Lung (tissue), 12 donors: ENCODE measurements around the gene MAB21L3. TPM values are rescaled to one million over a fixed set of nuclear protein-coding genes. Genes with fewer than 3 reads are reported as not detected.

Experiments used
- ATAC-seq: fragments of 200-7000 bp; cut with Tn5 transposase; one replicate; pipeline ENCODE4 v1.9.1; 2020; ENCODE audit warnings: moderate number of reproducible peaks; ENCODE audit not compliant: insufficient read depth, low FRiP score
- DNase-seq, 3 donors: peaks; one replicate each; pipeline ENCODE4 v3.0.0-alpha.2; 2013 to 2017
- H3K27ac ChIP-seq, 2 donors: one replicate each; pipeline ENCODE4 v1.5.1; 2013; ENCODE audit warnings: mild to moderate bottlenecking in 2 of 2, moderate library complexity in 2 of 2, control low read depth in 1 of 2, inconsistent platforms in 1 of 2, low read depth in 1 of 2, low read length in 1 of 2
- H3K27me3 ChIP-seq, 3 donors: one replicate each; pipeline ENCODE4 v1.5.1; 2013; ENCODE audit warnings: low read length in 2 of 3; ENCODE audit not compliant: control insufficient read depth in 3 of 3, insufficient read depth in 3 of 3
- H3K36me3 ChIP-seq, 4 donors: one replicate each; pipeline ENCODE4 v1.5.1; 2013; ENCODE audit warnings: low read length in 4 of 4, mild to moderate bottlenecking in 1 of 4, moderate library complexity in 1 of 4; ENCODE audit not compliant: control insufficient read depth in 4 of 4, insufficient read depth in 4 of 4
- H3K4me1 ChIP-seq, 5 donors: one replicate each; pipeline ENCODE4 v1.5.1; 2013; ENCODE audit warnings: low read length in 5 of 5, mild to moderate bottlenecking in 2 of 5, moderate library complexity in 1 of 5; ENCODE audit not compliant: control insufficient read depth in 5 of 5, insufficient read depth in 5 of 5
- H3K4me3 ChIP-seq: one replicate; pipeline ENCODE4 v1.5.1; 2013; ENCODE audit warnings: mild to moderate bottlenecking, control low read depth, moderate library complexity
- H3K9ac ChIP-seq, 2 donors: one replicate each; pipeline ENCODE4 v1.5.1; 2013; ENCODE audit warnings: low read length in 2 of 2, control low read depth in 1 of 2; ENCODE audit not compliant: insufficient read depth in 1 of 2
- H3K9me3 ChIP-seq, 4 donors: one replicate each; pipeline ENCODE4 v1.5.1; 2013; ENCODE audit warnings: low read length in 3 of 4, mild to moderate bottlenecking in 1 of 4, moderate library complexity in 1 of 4; ENCODE audit not compliant: control insufficient read depth in 4 of 4, insufficient read depth in 3 of 4
- CTCF ChIP-seq: IDR thresholded peaks from 2 replicates; pipeline ENCODE4 v1.5.1; 2012; ENCODE audit warnings: mild to moderate bottlenecking; ENCODE audit errors: control extremely low read depth, extremely low read depth
- WGBS, 2 donors: extraction: QIAGEN DNeasy Blood & Tissue Kit; methylation state at CpG; one replicate each; pipeline ENCODE4 v1.1.7; 2013; 5-methylcytosine and 5-hydroxymethylcytosine counted together
- polyA plus RNA-seq, 2 donors: library from polyadenylated mRNA; stranded (reverse); fragments of 200-250 nt; gene quantifications; one replicate each; pipeline ENCODE4 v1.2.1, GENCODE V29; 2013
- total RNA-seq, 2 donors: library from RNA; depleted of rRNA in 1 of 2; stranded (reverse); fragments of >200 nt in 1 of 2; gene quantifications; one replicate each; pipeline ENCODE4 v1.2.1, GENCODE V29; 2014 to 2021
- donor health status: control.
- donor health status: control.
- donor health status: Bipolar disorder and iron deficiency.
- donor health status: healthy.
- donor health status: DM: yes; HTN: yes; CAD: no.

Gene MAB21L3
- total and polyA plus RNA-seq, 4 donors: 0.08 to 4.2 (median 0.44) TPM

- 77 to 89% methylated on average over 2 of the region's 2 CpGs for WGBS, 2 donors
- no peak overlapping the region for H3K9ac ChIP-seq
- H3K9me3 ChIP-seq: no peaks in the 10 kb centered on the region
- H3K4me3 ChIP-seq: no peak overlapping the region
- ATAC-seq (no peak), DNase-seq (no peak)
- H3K27ac ChIP-seq: peak overlapping the region in 1 of 2 donors; percentile 45
- peaks cover 0 to 3% (median 2%) of the 10 kb centered on the region in 4 donors for H3K36me3 ChIP-seq
- no peaks in the 10 kb centered on the region for H3K27me3 ChIP-seq
- H3K4me1 ChIP-seq: peaks cover 0 to 7% (median 0%) of the 10 kb centered on the region in 5 donors
- no peak for TF ChIP-seq CTCF
Observed at GRCh38 chr1:116066868-116067565, 44.2 kb upstream of the MAB21L3 start.

GRCh38 chr1:116067566-116067890, 43.7 kb upstream of the MAB21L3 start:
- WGBS, 2 donors: 78 to 88% methylated on average over 2 of the region's 2 CpGs
- peaks cover 0 to 3% (median 2%) of the 10 kb centered on the region in 4 donors for H3K36me3 ChIP-seq
- peak overlapping the region in 1 of 2 donors; percentile 45 for H3K27ac ChIP-seq
- no peaks in the 10 kb centered on the region for H3K9me3 ChIP-seq
- TF ChIP-seq CTCF: no peak
- H3K27me3 ChIP-seq: no peaks in the 10 kb centered on the region
- H3K4me3 ChIP-seq: no peak overlapping the region
- no peak for ATAC-seq
- no peak overlapping the region for H3K9ac ChIP-seq
- DNase-seq: no peak
- peaks cover 0 to 7% (median 0%) of the 10 kb centered on the region in 5 donors for H3K4me1 ChIP-seq

- no peak for DNase-seq
- TF ChIP-seq CTCF: no peak
- Histone ChIP-seq H3K27me3 (no peaks in the 10 kb centered on the region), H3K4me3 (no peak overlapping the region), H3K9me3 (no peaks in the 10 kb centered on the region), H3K4me1 (no peaks in the 10 kb centered on the region), H3K36me3 (no peaks in the 10 kb centered on the region), H3K27ac (no peak overlapping the region), H3K9ac (no peak overlapping the region)
- ATAC-seq: no peak
- WGBS, 2 donors: 0% methylated on average over 1 of the region's 1 CpG
Observed at GRCh38 chr1:116075575-116075974, 35.6 kb upstream of the MAB21L3 start.

- no peak overlapping the region for H3K9ac ChIP-seq
- H3K27ac ChIP-seq: no peak overlapping the region
- H3K27me3 ChIP-seq: no peaks in the 10 kb centered on the region
- no peaks in the 10 kb centered on the region for H3K36me3 ChIP-seq
- no peak overlapping the region for H3K4me3 ChIP-seq
- H3K4me1 ChIP-seq: no peaks in the 10 kb centered on the region
- WGBS, 2 donors: 74 to 86% methylated on average over 4 of the region's 4 CpGs
- no peaks in the 10 kb centered on the region for H3K9me3 ChIP-seq
- DNase-seq: no peak
- ATAC-seq: no peak
- no peak for TF ChIP-seq CTCF
Observed at GRCh38 chr1:116075990-116076389, 35.2 kb upstream of the MAB21L3 start.
